ENCODE measurements around the gene OR9K2.
"Not testable (repeated sequence)": the region's sequence is repeated elsewhere in the genome, so short reads cannot be mapped to it uniquely, and the experiment has no call there.

Gene OR9K2

GRCh38 chr12:55126106-55126505 lies at the start of gene OR9K2:
Gene OR9K2, plus strand, starts transcription at chr12:55126406. Its CDS starts 3,429 bp downstream, at chr12:55129835.
- DNase-seq (ENCODE audit: low spot score): no peak

DNA sequence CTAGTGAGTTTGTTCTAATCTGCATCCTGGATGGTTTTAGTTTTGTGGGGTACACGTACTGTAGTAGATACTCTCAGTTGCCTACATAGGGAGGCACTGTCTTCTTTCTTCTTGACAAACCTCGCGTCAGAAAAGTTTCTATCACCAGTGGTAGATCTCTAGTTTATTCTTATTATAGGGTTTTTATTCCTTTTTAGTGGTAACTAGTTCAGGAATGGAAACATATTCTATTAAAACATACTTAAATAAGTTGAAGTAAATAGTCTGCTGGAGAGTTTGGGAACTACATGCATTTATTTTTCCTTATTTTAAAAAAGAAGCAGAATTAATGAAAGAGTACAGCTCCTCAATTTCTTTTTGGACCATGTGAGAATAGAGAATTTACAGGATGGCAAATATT lies 33.6 kb upstream of the OR9K2 start:
- DNase-seq (ENCODE audit: low spot score): no peak

GRCh38 chr12:55112378-55112875 lies 13.8 kb upstream of the OR9K2 start:
- DNase-seq (ENCODE audit: low spot score): no peak

DNA sequence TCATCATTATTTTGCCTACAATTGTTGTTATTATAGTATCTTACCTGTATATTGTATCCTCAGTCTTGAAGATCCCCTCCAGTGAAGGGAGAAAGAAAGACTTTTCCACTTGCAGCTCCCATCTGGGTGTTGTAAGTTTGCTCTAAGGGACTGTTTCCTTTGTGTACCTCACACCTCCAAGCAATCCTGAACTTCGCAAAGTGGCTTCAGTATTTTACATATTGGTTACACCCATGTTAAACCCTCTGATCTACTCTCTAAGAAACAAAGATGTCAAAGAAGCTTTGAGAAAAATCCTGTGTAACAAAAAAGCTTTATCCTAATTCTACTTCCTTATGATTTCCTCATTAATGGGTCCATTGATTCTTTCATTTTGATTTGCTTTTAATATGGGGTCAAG lies 10.1 kb upstream of the OR9K2 start:
- no peak for DNase-seq (ENCODE audit: low spot score)

DNA sequence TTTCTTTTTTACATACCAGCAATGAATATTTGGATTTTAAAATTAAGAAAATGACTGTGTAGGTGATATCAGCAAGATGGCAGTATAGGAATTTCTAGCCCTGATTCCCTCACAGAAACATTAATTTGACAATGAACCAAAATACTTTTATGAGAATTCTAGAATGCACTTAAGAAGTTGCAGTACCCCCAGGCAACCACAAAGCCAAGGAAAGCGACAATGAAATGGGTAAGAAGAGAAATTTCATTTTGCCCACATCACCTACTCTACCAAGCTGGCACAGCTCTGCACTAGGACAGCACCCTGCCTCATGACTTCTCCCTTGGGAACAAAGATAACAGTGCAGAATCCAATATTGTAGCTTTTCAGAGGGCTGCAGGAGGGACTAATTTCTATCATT lies 6.6 kb downstream of the OR9K2 start:
- DNase-seq (ENCODE audit: low spot score): no peak

DNA sequence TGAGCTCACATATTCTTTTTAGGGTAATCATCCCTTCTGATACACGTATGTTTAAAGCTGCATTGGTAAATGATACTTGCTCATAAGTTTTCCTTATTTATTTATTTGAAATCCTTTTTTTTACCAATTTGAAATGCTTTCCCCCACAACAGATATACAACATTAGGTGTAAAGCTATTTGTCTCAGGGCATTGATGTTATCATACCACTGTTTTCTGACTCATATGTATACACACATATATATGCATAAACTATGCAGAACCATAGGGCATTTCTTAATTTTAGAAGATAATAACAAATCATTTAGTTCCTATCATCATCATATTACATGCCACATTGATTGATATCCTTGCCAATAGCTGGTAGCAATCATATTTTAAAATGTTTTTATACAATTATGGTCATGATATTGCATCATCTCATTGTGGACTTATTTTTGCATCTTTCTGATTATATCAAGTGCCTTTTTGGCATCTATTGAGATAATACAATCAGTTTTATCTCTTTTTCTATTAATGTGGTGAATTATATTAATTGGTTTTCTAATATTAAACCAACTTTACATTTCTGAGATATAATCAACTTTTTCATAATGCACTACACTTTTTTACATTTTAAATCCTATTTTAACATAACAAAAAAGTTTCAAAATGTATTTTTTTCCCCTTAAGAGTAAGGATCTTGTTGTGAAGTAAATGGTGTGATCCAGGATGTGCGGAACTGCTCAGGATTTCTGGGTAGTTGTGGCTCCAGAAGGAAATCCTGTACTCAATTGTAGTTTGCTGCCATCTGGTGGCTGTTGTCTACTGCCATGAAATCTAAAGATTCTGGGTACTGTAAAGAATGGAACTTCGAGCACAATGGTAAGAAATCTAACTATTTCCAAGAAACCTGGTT lies 16.7 kb downstream of the OR9K2 start:
- DNase-seq (ENCODE audit: low spot score): peak; percentile 40

GRCh38 chr12:55143566-55143870 lies 17.3 kb downstream of the OR9K2 start:
- no peak for DNase-seq (ENCODE audit: low spot score)

GRCh38 chr12:55167010-55167640 lies 40.9 kb downstream of the OR9K2 start:
- DNase-seq (ENCODE audit: low spot score): not testable (repeated sequence)

GRCh38 chr12:55171445-55171844 lies 45.2 kb downstream of the OR9K2 start:
- no peak for DNase-seq (ENCODE audit: low spot score)

DNA sequence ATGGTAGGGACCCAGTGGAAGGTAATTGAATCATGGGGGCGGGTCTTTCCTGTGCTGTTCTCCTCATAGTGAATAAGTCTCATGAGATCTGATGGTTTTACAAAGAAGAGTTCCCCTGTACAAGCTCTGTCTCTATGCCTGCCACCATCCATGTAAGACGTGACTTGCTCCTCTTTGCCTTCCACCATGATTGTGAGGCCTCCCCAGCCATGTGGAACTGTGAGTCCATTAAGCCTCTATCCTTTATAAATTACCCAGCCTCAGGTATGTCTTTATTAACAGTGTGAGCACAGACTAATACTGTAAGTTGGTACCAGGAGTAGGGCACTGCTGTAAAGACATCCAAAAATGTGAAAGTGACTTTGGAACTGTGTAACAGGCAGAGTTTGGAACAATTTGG lies 45.6 kb downstream of the OR9K2 start:
- not testable (repeated sequence) for DNase-seq (ENCODE audit: low spot score)

DNA sequence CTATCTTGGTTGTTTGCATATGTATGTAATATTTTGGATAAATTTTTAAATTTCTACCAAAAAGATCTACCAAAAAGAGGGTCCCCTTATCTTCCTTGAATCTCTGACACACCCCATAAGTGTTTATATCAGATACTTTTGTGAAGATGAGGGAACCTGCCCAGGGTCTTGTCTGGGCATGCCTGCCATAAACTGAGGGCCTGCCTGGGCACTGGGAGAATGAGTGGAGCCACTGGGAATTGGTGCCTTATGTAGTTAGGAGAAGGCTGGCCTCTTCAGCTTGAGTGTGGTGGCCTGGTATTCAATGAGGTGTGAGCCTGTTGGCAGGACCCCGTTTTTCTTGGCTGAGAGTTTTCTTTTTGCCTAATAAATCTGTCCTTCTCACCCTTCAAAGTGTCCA lies 46.5 kb downstream of the OR9K2 start:
- DNase-seq (ENCODE audit: low spot score): no peak

DNA sequence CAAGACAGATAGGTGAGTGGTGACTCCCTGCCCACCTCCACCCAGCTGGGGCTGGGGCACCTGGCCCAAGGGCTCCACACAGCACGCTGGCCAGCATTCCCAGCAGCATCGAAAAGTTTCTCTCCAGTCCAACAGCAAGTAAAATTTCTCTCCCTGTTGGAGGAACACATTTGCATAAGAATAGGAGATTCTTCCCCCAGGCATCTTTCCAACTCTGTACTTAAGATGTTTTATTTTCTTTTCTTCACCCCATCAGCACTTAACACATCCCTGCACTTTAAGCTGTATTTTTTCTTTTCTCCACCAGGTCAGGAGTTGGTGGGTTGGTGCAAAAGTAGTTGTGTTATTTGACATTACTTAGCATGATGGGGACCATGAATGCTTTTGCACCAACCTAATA lies 47.2 kb downstream of the OR9K2 start:
- no peak for DNase-seq (ENCODE audit: low spot score)
